Measurements from ENCODE around the gene CHID1. TPM values are rescaled to one million over a fixed set of nuclear protein-coding genes. Genes with fewer than 3 reads are reported as not detected.

The CHID1 gene
- total and polyA plus RNA-seq, 9 of the 15 experiments (the other 6 are each of a cell fraction or from before 2014, with no cell fraction given) = 15.1 to 108 (median 39.8) TPM

DNA sequence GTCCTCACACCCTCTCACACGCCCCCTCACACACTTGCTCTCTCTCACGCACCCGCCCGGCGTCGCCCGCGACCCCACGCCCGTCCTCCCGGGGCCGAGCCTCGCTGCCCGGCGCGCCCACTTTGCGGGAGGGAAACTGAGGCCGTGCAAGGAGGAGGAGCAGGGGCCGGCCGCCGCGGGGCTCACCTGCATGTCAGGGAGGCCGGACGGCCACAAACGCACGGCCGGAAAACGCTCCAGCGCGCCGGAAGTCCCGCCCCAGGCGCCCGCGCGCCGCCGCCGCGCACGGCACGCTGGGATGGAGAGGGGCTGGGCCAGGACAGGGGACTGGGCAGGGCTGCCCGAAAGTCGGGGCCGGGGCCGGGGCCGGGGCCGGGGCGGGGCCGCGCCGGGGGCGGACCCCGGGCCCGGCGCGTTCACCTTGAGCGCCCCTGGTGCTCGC is at the start of gene CHID1 (continued):
- 0 out of 2 replicates have a peak, but pooled peaks have one; percentile 30 for TF ChIP-seq BCOR (IDR thresholded peaks at IDR 0.05)
- TF ChIP-seq, protein P1, sequence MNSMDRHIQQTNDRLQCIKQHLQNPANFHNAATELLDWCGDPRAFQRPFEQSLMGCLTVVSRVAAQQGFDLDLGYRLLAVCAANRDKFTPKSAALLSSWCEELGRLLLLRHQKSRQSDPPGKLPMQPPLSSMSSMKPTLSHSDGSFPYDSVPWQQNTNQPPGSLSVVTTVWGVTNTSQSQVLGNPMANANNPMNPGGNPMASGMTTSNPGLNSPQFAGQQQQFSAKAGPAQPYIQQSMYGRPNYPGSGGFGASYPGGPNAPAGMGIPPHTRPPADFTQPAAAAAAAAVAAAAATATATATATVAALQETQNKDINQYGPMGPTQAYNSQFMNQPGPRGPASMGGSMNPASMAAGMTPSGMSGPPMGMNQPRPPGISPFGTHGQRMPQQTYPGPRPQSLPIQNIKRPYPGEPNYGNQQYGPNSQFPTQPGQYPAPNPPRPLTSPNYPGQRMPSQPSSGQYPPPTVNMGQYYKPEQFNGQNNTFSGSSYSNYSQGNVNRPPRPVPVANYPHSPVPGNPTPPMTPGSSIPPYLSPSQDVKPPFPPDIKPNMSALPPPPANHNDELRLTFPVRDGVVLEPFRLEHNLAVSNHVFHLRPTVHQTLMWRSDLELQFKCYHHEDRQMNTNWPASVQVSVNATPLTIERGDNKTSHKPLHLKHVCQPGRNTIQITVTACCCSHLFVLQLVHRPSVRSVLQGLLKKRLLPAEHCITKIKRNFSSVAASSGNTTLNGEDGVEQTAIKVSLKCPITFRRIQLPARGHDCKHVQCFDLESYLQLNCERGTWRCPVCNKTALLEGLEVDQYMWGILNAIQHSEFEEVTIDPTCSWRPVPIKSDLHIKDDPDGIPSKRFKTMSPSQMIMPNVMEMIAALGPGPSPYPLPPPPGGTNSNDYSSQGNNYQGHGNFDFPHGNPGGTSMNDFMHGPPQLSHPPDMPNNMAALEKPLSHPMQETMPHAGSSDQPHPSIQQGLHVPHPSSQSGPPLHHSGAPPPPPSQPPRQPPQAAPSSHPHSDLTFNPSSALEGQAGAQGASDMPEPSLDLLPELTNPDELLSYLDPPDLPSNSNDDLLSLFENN (IDR thresholded peaks at IDR 0.05; ENCODE audit: low read depth in 2 of 2, low read length in 2 of 2) = no peak
- TF ChIP-seq, protein P2, sequence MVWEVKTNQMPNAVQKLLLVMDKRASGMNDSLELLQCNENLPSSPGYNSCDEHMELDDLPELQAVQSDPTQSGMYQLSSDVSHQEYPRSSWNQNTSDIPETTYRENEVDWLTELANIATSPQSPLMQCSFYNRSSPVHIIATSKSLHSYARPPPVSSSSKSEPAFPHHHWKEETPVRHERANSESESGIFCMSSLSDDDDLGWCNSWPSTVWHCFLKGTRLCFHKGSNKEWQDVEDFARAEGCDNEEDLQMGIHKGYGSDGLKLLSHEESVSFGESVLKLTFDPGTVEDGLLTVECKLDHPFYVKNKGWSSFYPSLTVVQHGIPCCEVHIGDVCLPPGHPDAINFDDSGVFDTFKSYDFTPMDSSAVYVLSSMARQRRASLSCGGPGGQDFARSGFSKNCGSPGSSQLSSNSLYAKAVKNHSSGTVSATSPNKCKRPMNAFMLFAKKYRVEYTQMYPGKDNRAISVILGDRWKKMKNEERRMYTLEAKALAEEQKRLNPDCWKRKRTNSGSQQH (CRISPR knock-in tag; IDR thresholded peaks at IDR 0.05) = peak; percentile 69; the same call in 1 of the 2 replicates
- TF ChIP-seq SIN3A (IDR thresholded peaks at IDR 0.05; ENCODE audit: borderline replicate concordance in 2 of 2, control insufficient read depth in 1 of 2, low read depth in 2 of 2, low read length in 2 of 2) = peak; percentile 62 to 86; a peak in 3 of 4 replicates
- TF ChIP-seq HDAC1 (IDR thresholded peaks at IDR 0.05) = peak in 1 of 2 experiments; percentile 98; a peak in 2 of 4 replicates
- peak; percentile 15 for TF ChIP-seq TAF1 (IDR thresholded peaks at IDR 0.05; ENCODE audit: control insufficient read depth, extremely low read depth, insufficient read depth, low read length, severe bottlenecking)
- peak; percentile 90 for TF ChIP-seq KLF13 (tag; IDR thresholded peaks at IDR 0.05; ENCODE audit: borderline replicate concordance, low read depth)
- TF ChIP-seq, protein P3, sequence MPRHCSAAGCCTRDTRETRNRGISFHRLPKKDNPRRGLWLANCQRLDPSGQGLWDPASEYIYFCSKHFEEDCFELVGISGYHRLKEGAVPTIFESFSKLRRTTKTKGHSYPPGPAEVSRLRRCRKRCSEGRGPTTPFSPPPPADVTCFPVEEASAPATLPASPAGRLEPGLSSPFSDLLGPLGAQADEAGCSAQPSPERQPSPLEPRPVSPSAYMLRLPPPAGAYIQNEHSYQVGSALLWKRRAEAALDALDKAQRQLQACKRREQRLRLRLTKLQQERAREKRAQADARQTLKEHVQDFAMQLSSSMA (CRISPR knock-in tag; IDR thresholded peaks at IDR 0.05) = peak; percentile 23; the same call in 1 of the 2 replicates
- TF ChIP-seq, protein P4, sequence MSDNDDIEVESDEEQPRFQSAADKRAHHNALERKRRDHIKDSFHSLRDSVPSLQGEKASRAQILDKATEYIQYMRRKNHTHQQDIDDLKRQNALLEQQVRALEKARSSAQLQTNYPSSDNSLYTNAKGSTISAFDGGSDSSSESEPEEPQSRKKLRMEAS (CRISPR knock-in tag; IDR thresholded peaks at IDR 0.05) = 0 out of 2 replicates have a peak, but pooled peaks have one; percentile 43
- TF ChIP-seq TRIM24 (IDR thresholded peaks at IDR 0.05) = peak in 1 of 2 experiments; percentile 58; a peak in 1 of 4 replicates
- TF ChIP-seq CXXC5 (CRISPR knock-in tag; IDR thresholded peaks at IDR 0.05) = peak; percentile 88
- 0 out of 2 replicates have a peak, but pooled peaks have one; percentile 63 for TF ChIP-seq ZNF282 (CRISPR knock-in tag; IDR thresholded peaks at IDR 0.05)
- peak; percentile 60; the same call in 1 of the 2 replicates for TF ChIP-seq RB1 (IDR thresholded peaks at IDR 0.05; ENCODE audit: low read depth)
- TF ChIP-seq RCOR1 (IDR thresholded peaks at IDR 0.05; ENCODE audit: borderline replicate concordance in 1 of 2, low read depth in 2 of 2, low read length in 2 of 2) = peak in 1 of 2 experiments; percentile 38; a peak in 1 of 4 replicates
- TF ChIP-seq GATAD2A (IDR thresholded peaks at IDR 0.05) = peak; percentile 80; the same call in 1 of the 2 replicates
- peak in 2 of 3 experiments; percentile 18 to 40 for TF ChIP-seq YY1 (IDR thresholded peaks at IDR 0.05; ENCODE audit: borderline replicate concordance in 1 of 3, control insufficient read depth in 1 of 3, extremely low read depth in 1 of 3, insufficient read depth in 3 of 3, insufficient read length in 1 of 3, insufficient replicate concordance in 2 of 3, low read depth in 1 of 3, low read length in 2 of 3)
- TF ChIP-seq SRSF7 (optimal IDR thresholded peaks at IDR 0.05; ENCODE audit: low read depth, low read length) = peak; percentile 93
- TF ChIP-seq MYC (IDR thresholded peaks at IDR 0.05; ENCODE audit: low read depth, low read length) = peak; percentile 55
- TF ChIP-seq MYC (CRISPR knock-in tag; IDR thresholded peaks at IDR 0.05; ENCODE audit: borderline replicate concordance, low read depth) = no peak
- TF ChIP-seq CREM (IDR thresholded peaks at IDR 0.05; ENCODE audit: low read depth) = peak; percentile 46
